HepG2 (cell line): ENCODE measurements around the gene SLC22A31. TPM values are rescaled to one million over a fixed set of nuclear protein-coding genes. Genes with fewer than 3 reads are reported as not detected.

Experiments
- EED ChIP-seq: sonication (generic); formaldehyde crosslinking; IDR thresholded peaks from 2 replicates; pipeline ENCODE4 v1.5.0; 2020; ENCODE audit warnings: mild to moderate bottlenecking, missing genetic modification reagents
- GABPB1 ChIP-seq: IDR thresholded peaks from 2 replicates; pipeline ENCODE4 v1.6.1; 2016; ENCODE audit warnings: mild to moderate bottlenecking, missing genetic modification reagents, moderate library complexity, missing compliant biosample characterization
- NCOA1 ChIP-seq: sonication (generic); formaldehyde crosslinking; IDR thresholded peaks from 2 replicates; pipeline ENCODE4 v1.9.0; 2021; ENCODE audit warnings: missing genetic modification reagents
- TARDBP ChIP-seq: sonication (generic); formaldehyde crosslinking; IDR thresholded peaks from 2 replicates; pipeline ENCODE4 v1.8.0; 2022; ENCODE audit warnings: mild to moderate bottlenecking, missing genetic modification reagents
- ZNF12 ChIP-seq: sonication (generic); formaldehyde crosslinking; IDR thresholded peaks from 2 replicates; pipeline ENCODE4 v1.5.0; 2020; ENCODE audit warnings: missing genetic modification reagents
- ZNF230 ChIP-seq: sonication (generic); formaldehyde crosslinking; IDR thresholded peaks from 2 replicates; pipeline ENCODE4 v1.4.0; 2020; ENCODE audit warnings: mild to moderate bottlenecking, missing genetic modification reagents
- ZNF296 ChIP-seq: sonication (generic); formaldehyde crosslinking; conservative IDR thresholded peaks from 2 replicates; pipeline ENCODE4 v1.5.0; 2020; ENCODE audit warnings: mild to moderate bottlenecking, missing genetic modification reagents
- ZNF772 ChIP-seq: sonication (generic); formaldehyde crosslinking; IDR thresholded peaks from 2 replicates; pipeline ENCODE4 v1.5.0; 2020; ENCODE audit warnings: mild to moderate bottlenecking, missing genetic modification reagents
- polyA plus RNA-seq, 8 experiments: library from polyadenylated mRNA; depleted of rRNA in 3 of 8; stranded (reverse) in 7 of 8; unstranded in 1 of 8; fragments of >200 nt; fragmentation: Illumina TruSeq in 4 of 8; extraction: Trizol in 4 of 8; gene quantifications; 2 replicates each; pipeline versions ENCODE4 v1.2.1 to v1.2.3, GENCODE V29; 2011 to 2016; ENCODE audit warnings: low read depth in 4 of 8, missing spikeins in 1 of 8, mixed read lengths in 1 of 8; ENCODE audit not compliant: insufficient read depth in 1 of 8
- total RNA-seq, 5 experiments: library from RNA; depleted of rRNA; stranded (reverse); fragments of >200 nt; fragmentation: Illumina TruSeq; extraction: Trizol; gene quantifications; 2 replicates each; pipeline ENCODE4 v1.2.3, GENCODE V29; 2016; ENCODE audit warnings: low read depth in 1 of 5
- TF ChIP-seq, protein P1 (sequence below): sonication (generic); formaldehyde crosslinking; conservative IDR thresholded peaks from 2 replicates; pipeline ENCODE4 v1.4.0; 2020; ENCODE audit warnings: missing genetic modification reagents
- TF ChIP-seq, protein P2 (sequence below): sonication (generic); formaldehyde crosslinking; IDR thresholded peaks from 2 replicates; pipeline ENCODE4 v1.9.0; 2021; ENCODE audit warnings: missing genetic modification reagents, borderline replicate concordance
- TF ChIP-seq, protein P3 (sequence below): sonication (generic); formaldehyde crosslinking; IDR thresholded peaks from 2 replicates; pipeline ENCODE4 v1.4.0; 2020; ENCODE audit warnings: low read depth, mild to moderate bottlenecking, missing genetic modification reagents
- TF ChIP-seq, protein P4 (sequence below): sonication (generic); formaldehyde crosslinking; IDR thresholded peaks from 2 replicates; pipeline ENCODE4 v1.4.0; 2020; ENCODE audit warnings: missing genetic modification reagents
- TF ChIP-seq, protein P5 (sequence below): sonication (generic); formaldehyde crosslinking; IDR thresholded peaks from 2 replicates; pipeline ENCODE4 v1.5.0; 2020; ENCODE audit warnings: mild to moderate bottlenecking, missing genetic modification reagents, moderate library complexity
- TF ChIP-seq, protein P6 (sequence below): sonication (generic); formaldehyde crosslinking; IDR thresholded peaks from 2 replicates; pipeline ENCODE4 v1.5.0; 2020; ENCODE audit warnings: missing genetic modification reagents, mild to moderate bottlenecking, borderline replicate concordance
- TF ChIP-seq, protein P7 (sequence below): sonication (generic); formaldehyde crosslinking; IDR thresholded peaks from 2 replicates; pipeline ENCODE4 v1.5.1; 2020; ENCODE audit warnings: mild to moderate bottlenecking, missing genetic modification reagents, moderate library complexity

The SLC22A31 gene
- total and polyA plus RNA-seq, 2 of the 13 experiments (the other 11 are each of a cell fraction or from before 2014, with no cell fraction given) = 67.3 to 83.3 TPM

DNA sequence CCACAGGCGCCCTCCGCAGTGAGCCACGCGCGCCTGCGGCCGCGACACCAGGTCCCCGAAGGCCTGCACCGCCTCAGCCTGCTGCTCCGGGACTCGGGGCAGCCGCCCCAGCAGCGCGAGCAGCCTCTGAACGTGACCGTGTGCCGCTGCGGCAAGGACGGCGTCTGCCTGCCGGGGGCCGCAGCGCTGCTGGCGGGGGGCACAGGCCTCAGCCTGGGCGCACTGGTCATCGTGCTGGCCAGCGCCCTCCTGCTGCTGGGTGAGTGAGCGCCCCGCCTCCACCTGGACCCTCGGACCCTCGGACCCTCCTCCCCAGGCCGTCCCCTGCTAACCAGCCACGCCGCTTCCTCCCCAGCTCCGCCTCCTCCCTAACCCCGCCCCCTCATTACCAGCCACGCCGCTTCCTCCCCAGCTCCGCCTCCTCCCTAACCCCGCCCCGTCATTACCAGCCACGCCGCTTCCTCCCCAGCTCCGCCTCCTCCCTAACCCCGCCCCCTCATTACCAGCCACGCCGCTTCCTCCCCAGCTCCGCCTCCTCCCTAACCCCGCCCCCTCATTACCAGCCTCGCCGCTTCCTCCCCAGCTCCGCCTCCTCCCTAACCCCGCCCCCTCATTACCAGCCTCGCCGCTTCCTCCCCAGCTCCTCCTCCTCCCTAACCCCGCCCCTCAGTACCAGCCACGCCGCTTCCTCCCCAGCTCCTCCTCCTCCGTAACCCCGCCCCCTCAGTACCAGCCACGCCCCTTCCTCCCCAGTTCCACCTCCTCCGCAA is 8.0 kb downstream of the SLC22A31 start (continued):
- TF ChIP-seq, protein P1, sequence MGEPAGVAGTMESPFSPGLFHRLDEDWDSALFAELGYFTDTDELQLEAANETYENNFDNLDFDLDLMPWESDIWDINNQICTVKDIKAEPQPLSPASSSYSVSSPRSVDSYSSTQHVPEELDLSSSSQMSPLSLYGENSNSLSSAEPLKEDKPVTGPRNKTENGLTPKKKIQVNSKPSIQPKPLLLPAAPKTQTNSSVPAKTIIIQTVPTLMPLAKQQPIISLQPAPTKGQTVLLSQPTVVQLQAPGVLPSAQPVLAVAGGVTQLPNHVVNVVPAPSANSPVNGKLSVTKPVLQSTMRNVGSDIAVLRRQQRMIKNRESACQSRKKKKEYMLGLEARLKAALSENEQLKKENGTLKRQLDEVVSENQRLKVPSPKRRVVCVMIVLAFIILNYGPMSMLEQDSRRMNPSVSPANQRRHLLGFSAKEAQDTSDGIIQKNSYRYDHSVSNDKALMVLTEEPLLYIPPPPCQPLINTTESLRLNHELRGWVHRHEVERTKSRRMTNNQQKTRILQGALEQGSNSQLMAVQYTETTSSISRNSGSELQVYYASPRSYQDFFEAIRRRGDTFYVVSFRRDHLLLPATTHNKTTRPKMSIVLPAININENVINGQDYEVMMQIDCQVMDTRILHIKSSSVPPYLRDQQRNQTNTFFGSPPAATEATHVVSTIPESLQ = peak; percentile 72; the same call in 1 of the 2 replicates
- peak; percentile 72 for TF ChIP-seq ZNF12
- TF ChIP-seq EED (CRISPR knock-in tag) = peak; percentile 95
- TF ChIP-seq, protein P2, sequence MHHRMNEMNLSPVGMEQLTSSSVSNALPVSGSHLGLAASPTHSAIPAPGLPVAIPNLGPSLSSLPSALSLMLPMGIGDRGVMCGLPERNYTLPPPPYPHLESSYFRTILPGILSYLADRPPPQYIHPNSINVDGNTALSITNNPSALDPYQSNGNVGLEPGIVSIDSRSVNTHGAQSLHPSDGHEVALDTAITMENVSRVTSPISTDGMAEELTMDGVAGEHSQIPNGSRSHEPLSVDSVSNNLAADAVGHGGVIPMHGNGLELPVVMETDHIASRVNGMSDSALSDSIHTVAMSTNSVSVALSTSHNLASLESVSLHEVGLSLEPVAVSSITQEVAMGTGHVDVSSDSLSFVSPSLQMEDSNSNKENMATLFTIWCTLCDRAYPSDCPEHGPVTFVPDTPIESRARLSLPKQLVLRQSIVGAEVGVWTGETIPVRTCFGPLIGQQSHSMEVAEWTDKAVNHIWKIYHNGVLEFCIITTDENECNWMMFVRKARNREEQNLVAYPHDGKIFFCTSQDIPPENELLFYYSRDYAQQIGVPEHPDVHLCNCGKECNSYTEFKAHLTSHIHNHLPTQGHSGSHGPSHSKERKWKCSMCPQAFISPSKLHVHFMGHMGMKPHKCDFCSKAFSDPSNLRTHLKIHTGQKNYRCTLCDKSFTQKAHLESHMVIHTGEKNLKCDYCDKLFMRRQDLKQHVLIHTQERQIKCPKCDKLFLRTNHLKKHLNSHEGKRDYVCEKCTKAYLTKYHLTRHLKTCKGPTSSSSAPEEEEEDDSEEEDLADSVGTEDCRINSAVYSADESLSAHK (CRISPR knock-in tag) = 0 out of 2 replicates have a peak, but pooled peaks have one; percentile 43
- TF ChIP-seq, protein P3, sequence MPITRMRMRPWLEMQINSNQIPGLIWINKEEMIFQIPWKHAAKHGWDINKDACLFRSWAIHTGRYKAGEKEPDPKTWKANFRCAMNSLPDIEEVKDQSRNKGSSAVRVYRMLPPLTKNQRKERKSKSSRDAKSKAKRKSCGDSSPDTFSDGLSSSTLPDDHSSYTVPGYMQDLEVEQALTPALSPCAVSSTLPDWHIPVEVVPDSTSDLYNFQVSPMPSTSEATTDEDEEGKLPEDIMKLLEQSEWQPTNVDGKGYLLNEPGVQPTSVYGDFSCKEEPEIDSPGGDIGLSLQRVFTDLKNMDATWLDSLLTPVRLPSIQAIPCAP = 0 out of 2 replicates have a peak, but pooled peaks have one; percentile 31
- peak; percentile 83 for TF ChIP-seq ZNF230 (CRISPR knock-in tag)
- TF ChIP-seq GABPB1 (CRISPR knock-in tag) = peak; percentile 73
- TF ChIP-seq, protein P4, sequence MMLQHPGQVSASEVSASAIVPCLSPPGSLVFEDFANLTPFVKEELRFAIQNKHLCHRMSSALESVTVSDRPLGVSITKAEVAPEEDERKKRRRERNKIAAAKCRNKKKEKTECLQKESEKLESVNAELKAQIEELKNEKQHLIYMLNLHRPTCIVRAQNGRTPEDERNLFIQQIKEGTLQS = peak; percentile 66; the same call in 1 of the 2 replicates
- TF ChIP-seq, protein P5, sequence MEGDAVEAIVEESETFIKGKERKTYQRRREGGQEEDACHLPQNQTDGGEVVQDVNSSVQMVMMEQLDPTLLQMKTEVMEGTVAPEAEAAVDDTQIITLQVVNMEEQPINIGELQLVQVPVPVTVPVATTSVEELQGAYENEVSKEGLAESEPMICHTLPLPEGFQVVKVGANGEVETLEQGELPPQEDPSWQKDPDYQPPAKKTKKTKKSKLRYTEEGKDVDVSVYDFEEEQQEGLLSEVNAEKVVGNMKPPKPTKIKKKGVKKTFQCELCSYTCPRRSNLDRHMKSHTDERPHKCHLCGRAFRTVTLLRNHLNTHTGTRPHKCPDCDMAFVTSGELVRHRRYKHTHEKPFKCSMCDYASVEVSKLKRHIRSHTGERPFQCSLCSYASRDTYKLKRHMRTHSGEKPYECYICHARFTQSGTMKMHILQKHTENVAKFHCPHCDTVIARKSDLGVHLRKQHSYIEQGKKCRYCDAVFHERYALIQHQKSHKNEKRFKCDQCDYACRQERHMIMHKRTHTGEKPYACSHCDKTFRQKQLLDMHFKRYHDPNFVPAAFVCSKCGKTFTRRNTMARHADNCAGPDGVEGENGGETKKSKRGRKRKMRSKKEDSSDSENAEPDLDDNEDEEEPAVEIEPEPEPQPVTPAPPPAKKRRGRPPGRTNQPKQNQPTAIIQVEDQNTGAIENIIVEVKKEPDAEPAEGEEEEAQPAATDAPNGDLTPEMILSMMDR = peak; percentile 67
- TF ChIP-seq, protein P6, sequence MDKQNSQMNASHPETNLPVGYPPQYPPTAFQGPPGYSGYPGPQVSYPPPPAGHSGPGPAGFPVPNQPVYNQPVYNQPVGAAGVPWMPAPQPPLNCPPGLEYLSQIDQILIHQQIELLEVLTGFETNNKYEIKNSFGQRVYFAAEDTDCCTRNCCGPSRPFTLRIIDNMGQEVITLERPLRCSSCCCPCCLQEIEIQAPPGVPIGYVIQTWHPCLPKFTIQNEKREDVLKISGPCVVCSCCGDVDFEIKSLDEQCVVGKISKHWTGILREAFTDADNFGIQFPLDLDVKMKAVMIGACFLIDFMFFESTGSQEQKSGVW (CRISPR knock-in tag) = 0 out of 2 replicates have a peak, but pooled peaks have one; percentile 62
- TF ChIP-seq NCOA1 (CRISPR knock-in tag) = 0 out of 2 replicates have a peak, but pooled peaks have one; percentile 64
- peak; percentile 87 for TF ChIP-seq TARDBP (CRISPR knock-in tag)
- TF ChIP-seq ZNF296 (CRISPR knock-in tag) = peak; percentile 99
- TF ChIP-seq ZNF772 = peak; percentile 92; the same call in 1 of the 2 replicates
- TF ChIP-seq, protein P7, sequence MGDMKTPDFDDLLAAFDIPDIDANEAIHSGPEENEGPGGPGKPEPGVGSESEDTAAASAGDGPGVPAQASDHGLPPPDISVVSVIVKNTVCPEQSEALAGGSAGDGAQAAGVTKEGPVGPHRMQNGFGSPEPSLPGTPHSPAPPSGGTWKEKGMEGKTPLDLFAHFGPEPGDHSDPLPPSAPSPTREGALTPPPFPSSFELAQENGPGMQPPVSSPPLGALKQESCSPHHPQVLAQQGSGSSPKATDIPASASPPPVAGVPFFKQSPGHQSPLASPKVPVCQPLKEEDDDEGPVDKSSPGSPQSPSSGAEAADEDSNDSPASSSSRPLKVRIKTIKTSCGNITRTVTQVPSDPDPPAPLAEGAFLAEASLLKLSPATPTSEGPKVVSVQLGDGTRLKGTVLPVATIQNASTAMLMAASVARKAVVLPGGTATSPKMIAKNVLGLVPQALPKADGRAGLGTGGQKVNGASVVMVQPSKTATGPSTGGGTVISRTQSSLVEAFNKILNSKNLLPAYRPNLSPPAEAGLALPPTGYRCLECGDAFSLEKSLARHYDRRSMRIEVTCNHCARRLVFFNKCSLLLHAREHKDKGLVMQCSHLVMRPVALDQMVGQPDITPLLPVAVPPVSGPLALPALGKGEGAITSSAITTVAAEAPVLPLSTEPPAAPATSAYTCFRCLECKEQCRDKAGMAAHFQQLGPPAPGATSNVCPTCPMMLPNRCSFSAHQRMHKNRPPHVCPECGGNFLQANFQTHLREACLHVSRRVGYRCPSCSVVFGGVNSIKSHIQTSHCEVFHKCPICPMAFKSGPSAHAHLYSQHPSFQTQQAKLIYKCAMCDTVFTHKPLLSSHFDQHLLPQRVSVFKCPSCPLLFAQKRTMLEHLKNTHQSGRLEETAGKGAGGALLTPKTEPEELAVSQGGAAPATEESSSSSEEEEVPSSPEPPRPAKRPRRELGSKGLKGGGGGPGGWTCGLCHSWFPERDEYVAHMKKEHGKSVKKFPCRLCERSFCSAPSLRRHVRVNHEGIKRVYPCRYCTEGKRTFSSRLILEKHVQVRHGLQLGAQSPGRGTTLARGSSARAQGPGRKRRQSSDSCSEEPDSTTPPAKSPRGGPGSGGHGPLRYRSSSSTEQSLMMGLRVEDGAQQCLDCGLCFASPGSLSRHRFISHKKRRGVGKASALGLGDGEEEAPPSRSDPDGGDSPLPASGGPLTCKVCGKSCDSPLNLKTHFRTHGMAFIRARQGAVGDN (CRISPR knock-in tag) = peak; percentile 80
